ENCODE results near the gene TKFC.
"Not testable (repeated sequence)": the region's sequence is repeated elsewhere in the genome, so short reads cannot be mapped to it uniquely, and the experiment has no call there.

Gene TKFC

DNA sequence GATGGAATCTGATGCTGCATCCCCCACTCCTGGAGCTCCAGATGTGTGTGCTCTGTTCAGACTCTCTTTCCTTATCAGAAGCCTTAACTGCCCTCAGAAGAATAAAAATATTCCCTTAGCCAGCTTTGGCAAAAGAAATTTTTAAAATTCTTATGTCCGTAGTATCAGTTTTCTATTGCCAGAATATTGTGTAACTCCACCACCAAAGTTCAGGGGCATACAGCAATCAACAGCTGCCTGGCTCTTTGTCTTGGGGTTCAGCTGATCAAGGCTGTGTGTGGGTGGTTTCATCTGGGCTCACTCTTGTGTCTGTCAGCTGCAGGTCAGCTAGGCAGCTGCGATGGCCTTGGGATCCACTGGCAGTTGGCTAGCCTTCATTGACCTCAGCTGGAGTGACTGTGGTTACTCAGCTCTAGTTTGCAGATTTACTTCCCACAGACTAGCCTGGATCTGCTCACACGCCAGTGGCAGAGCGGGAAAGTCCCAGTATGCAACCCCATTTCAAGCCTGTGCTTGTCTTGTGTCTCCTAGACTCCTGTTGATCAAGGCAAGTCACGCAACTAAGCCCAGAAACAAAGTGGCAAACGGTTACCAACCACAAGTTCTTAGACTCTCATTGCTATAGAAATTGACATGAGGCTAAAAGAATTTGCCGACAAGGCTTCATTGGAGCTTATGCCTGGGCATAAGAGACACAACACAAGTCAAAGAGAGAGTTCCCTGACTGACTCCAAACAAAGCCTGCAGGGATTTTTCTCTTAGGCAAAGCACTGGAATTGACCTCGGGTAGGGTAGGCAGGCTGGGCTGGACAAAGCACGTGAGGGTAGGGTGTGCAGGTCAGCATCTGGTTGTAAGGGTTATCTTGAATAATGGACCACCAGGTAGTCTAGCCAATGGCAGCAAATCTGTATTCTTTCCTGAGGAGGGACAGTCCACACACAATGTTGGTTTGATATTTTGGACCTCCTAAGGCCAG, 36.6 kb downstream of the TKFC start:
- DNase-seq = no peak

DNA sequence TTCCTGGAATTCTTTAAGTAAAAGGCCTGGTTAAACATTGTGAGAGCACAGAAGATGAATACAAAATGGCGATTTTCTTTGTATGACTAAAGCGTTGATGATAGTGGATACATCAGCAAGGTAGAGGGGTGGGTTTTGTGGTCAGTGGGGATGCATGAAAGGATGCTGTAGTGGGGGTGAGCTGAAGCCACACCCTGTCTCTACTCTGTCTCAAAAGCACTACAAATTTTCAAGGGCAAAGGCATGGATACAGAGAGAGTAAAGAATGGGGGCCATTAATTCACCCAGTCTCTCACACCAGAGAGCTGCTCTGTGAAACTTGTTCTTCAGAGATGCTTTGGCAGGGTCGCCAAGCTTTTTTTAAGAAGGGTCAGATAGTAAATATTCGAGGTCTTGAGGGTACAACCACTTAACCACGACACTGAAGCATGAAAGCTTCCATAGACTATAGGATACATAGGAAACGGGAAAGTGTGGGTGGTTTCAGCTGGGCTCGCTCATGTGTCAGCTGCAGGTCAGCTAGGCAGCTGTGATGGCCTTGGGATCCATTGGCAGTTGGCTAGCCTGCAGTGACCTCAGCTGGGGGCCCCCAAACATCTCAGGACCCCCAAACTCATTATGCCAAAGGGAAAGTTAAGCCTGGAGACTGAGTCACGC, 37.4 kb downstream of the TKFC start:
- no peak for DNase-seq

DNA sequence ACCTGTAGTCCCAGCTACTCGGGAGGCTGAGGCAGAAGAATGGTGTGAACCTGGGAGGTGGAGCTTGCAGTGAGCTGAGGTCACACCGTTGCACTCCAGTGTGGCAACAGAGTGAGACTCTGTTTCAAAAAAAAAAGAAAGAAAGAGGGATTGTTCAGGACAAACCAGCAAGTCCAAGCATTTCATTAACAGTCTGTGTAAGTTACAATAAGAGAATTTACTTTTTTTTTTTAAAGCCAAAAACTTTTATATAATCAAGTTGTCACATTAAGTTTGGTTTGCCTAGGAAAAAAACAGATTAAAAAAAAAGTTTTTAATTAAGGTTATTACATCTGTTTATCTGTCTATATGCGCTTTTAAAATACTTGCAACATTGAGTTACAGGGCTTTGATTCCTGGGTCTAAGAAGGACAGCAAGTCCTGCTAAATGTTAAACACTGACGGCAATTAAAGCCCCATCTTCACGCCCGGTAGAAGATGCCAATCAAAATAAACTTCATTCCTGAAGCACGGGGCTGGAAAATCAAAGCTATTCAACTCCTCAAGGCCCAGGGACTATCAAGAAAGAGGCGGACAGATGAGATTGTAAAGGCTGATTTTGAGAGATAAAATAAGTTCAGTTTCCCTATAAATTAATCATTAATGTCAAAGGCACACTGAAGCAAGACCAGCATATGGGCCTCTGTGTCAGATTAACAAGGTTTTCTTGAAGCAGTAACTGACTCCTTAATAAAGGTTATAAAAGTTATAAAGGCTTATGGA, 39.8 kb downstream of the TKFC start:
- DNase-seq = no peak

DNA sequence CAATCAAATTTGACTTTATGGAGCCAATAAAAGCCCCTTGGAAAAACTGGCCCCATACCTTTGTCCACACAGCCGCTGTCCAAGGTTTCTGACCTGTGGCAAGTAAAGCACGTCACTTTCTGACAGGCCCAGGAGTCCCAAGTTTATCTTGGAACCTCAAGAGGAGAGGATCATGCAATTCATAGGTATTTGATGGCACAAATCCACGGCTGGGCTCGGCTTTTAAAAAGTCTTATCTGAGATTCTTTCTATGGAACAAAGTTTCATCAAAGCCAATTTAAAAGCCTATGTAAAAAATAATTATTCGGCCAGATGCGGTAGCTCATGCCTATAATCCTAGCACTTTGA, 42.7 kb downstream of the TKFC start:
- no peak for DNase-seq

DNA sequence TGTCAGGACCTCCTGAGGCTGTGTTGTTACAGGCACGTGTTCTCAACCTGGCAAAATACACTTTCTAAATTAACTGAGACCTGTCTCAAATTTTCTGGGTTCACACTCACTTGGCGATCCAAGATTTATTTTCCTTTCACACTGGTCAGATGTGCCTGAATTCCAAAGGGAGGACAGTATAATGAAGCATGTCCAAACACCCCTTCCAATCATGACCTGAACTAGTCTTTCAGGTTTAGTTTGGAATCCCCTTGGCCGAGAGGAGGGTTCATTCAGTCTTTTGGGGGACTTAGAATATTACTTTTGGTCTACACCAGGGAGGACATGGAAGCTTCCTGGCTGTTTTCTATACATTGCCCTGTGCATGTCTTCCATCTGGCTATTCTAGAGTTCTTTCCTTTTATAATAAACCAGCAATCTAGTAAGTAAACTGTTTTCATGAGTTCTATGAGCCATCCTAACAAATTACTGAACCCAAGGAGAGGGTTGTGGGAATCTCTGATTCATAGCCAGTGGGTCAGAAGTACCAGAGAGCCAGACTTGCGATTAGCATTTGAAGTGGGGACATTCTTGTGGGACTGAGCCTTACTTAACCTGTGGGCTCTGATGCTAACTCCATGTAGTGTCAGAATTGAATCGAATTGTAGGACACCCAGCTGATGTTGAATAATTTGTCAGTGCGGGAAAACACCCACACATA, 44.6 kb downstream of the TKFC start:
- DNase-seq = no peak

DNA sequence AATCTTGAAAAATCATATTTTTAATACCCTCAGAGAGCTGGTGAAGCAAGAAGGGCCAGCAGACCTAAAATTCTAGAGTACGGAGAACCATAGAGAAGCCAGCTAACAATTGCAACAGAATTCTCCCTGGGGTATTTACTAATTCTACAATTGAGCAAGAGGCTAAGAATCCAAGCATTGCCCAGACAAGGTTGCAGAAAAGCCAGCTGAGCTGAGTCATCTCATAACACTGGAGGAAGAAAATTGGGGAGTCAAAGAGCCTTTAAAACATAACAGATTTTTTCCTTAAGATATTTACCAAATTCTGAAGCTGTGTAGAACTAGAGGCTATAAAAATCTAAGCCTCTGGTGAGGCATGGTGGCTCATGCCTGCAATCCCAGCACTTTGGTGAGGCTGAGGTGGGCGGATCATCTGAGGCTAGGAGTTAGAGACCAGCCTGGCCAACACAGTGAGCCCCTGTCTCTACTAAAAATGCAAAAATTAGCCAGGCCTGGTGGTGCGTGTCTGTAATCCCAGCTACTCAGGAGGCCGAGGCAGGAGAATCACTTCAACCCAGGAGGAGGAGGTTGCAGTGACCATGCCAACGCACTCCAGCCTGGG, 45.8 kb downstream of the TKFC start:
- DNase-seq = no peak

GRCh38 chr11:61380884-61381283, 47.9 kb downstream of the TKFC start:
- no peak for DNase-seq

DNA sequence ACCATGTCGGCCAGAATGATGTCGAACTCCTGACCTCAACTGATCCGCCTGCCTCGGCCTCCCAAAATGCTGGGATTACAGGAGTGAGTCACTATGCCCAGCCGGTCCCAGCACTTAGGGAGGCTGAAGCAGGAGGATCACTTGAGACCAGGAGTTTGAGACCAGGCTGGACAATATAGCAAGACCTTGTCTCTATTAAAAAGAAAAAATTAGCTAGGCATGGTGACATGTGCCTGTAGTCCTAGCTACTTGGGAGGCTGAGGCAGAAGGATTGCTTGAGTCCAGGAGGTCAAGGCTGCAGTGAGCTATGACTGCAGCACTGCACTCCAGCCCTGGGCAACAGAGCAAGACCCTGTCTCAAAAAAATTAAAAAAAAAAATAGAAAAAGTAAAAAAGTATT, 50.8 kb downstream of the TKFC start:
- not testable (repeated sequence) for DNase-seq

DNA sequence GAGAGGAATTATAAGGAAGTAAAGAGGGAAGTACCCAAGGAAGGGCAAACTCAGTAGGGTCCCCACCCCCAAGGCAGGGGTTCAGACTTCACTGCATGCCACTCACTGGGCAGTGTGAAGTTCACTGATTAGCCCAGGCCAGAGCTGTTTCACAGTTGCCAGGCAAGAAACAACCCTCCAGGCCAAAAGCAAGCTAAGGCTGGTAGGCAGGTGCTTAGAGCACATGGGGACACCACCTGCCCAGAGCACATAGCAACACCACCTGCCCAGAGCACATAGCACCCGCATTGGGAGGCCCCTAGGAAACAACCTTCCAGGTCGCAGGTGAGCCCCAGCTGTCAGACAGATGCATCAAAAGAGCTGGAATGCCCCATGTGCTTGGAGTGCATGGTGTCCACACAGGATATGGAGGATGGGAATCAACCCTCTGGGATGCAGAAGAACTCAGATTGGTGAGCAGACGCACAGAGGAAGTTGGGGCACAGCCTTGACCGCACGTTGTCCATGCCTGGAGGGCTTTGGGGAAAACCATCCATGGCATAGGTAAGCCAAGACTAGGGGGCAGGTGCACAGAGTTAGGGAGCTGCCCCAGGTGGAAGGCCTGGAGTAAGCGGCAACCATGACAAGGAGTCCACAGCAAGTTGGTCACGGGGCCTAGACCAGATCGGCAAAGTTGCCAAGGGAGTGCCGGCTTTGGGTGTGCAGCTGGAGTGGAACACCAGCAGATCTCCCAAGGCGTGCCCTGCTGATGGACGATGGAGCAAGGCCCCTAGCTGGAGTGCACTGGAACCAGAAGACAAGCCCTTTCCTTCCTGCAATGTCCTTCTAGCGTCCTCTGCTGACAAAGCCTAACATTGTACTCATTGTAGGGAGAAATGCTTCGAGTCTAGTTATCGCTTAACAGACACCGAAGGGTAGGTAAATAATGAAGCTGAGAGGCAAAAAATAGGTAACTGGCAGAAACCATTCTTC, 51.5 kb downstream of the TKFC start:
- no peak for DNase-seq

GRCh38 chr11:61390161-61390560, 57.1 kb downstream of the TKFC start:
- DNase-seq = no peak

DNA sequence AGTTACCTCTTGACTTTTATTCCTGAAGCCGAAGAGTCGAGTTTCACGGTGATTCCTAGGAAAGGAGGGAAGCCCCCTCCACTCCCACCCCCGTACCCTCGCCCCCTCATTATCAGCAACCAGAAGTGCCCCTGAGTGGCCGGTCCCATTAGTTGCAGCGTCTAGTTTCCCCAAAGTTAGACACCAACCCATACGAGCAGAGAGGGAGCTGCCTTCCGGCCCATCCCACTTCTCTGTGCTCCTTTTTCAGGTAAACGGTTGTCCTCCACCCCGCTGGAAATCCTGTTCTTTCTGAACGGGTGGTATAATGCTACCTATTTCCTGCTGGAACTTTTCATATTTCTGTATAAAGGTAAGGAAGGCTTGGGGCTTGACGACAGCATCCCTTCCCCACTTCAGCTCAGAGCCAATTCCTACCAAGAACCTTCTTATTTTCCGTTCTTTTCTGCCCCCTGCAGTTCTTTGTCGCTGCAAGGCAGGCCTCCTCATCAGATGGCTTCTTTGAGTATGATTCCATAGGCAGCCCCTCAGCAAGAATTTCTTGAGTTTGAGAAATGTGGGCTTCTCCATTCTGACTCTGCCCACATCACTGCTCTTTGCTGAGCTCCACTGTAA, 60.1 kb downstream of the TKFC start:
- DNase-seq = no peak
